ENCODE results near the gene DMRT1. TPM values are rescaled to one million over a fixed set of nuclear protein-coding genes. Genes with fewer than 3 reads are reported as not detected.

The DMRT1 gene
- total and polyA plus RNA-seq, 9 of the 15 experiments (the other 6 are each of a cell fraction or from before 2014, with no cell fraction given): not detected

GRCh38 chr9:929719-930118 lies 88.2 kb downstream of the DMRT1 start:
- DNase-seq (ENCODE audit: extremely low read depth in 1 of 4, low spot score in 3 of 4) (no peak), ATAC-seq (no peak), FAIRE-seq (no peak)
- Histone ChIP-seq H4K20me1 (replicated peaks; ENCODE audit: control insufficient read depth, insufficient read depth, low read length) (no peaks in the 10 kb centered on the region), H3K4me3 (no peak overlapping the region), H2AFZ (ENCODE audit: low read depth, low read length) (no peak overlapping the region), H3K9me1 (ENCODE audit: control insufficient read depth, insufficient read depth, low read length) (no peaks in the 10 kb centered on the region), H3K9ac (ENCODE audit: insufficient read depth in 1 of 2, low read depth in 2 of 2, low read length in 2 of 2) (no peak overlapping the region), H3K36me3 (ENCODE audit: control insufficient read depth, insufficient read depth, low read length) (no peaks in the 10 kb centered on the region), H3K4me2 (ENCODE audit: insufficient read depth, low read length) (no peak overlapping the region), H3K4me1 (replicated peaks in 1 of 2; ENCODE audit: control insufficient read depth in 2 of 2, insufficient read depth in 2 of 2, low read length in 2 of 2) (no peaks in the 10 kb centered on the region), H3K27me3 (ENCODE audit: control insufficient read depth in 2 of 2, insufficient read depth in 2 of 2, low read length in 2 of 2) (no peaks in the 10 kb centered on the region), H3K27ac (ENCODE audit: extremely low read depth, low read depth, low read length) (no peak overlapping the region), H3K79me2 (ENCODE audit: control insufficient read depth, insufficient read depth, low read length) (no peaks in the 10 kb centered on the region), H3K9me3 (replicated peaks; ENCODE audit: control insufficient read depth, insufficient read depth, low read depth, low read length) (no peaks in the 10 kb centered on the region)
- in situ Hi-C loops (cut with MboI): no loop called here
- TF ChIP-seq MAFG (tag; conservative IDR thresholded peaks at IDR 0.05): 0 out of 2 replicates have a peak, but pooled peaks have one; percentile 10
- no peak for TF ChIP-seq RBBP5 (IDR thresholded peaks at IDR 0.05; ENCODE audit: borderline replicate concordance, insufficient read depth, low read length, poor library complexity, severe bottlenecking)
- intact Hi-C loops (cut with micrococcal nuclease): no loop called here
- BruUV-seq (replicated peaks): no TSS peak
- ChIA-PET CTCF (ENCODE audit: low intra/inter-chr PET ratio) (interaction anchor here (0.7 kb wide), 1 partner anchor 39 kb away, joined by 3 read pairs; no protein-coding TSS in a partner anchor), POLR2A (no interaction called here)
- WGBS (ENCODE audit: insufficient coverage, low coverage, missing lambda C conversion rate): 0% methylated on average over 4 of the region's 4 CpGs

- Histone ChIP-seq H3K4me3 (no peak overlapping the region), H3K36me3 (ENCODE audit: control insufficient read depth, insufficient read depth, low read length) (no peaks in the 10 kb centered on the region), H3K4me2 (ENCODE audit: insufficient read depth, low read length) (no peak overlapping the region), H3K9me1 (ENCODE audit: control insufficient read depth, insufficient read depth, low read length) (no peaks in the 10 kb centered on the region), H3K79me2 (ENCODE audit: control insufficient read depth, insufficient read depth, low read length) (no peaks in the 10 kb centered on the region), H3K9ac (ENCODE audit: insufficient read depth in 1 of 2, low read depth in 2 of 2, low read length in 2 of 2) (no peak overlapping the region), H3K9me3 (replicated peaks; ENCODE audit: control insufficient read depth, insufficient read depth, low read depth, low read length) (no peaks in the 10 kb centered on the region), H4K20me1 (replicated peaks; ENCODE audit: control insufficient read depth, insufficient read depth, low read length) (no peaks in the 10 kb centered on the region), H3K27me3 (ENCODE audit: control insufficient read depth in 2 of 2, insufficient read depth in 2 of 2, low read length in 2 of 2) (no peaks in the 10 kb centered on the region), H3K4me1 (replicated peaks in 1 of 2; ENCODE audit: control insufficient read depth in 2 of 2, insufficient read depth in 2 of 2, low read length in 2 of 2) (no peaks in the 10 kb centered on the region), H2AFZ (ENCODE audit: low read depth, low read length) (no peak overlapping the region), H3K27ac (ENCODE audit: extremely low read depth, low read depth, low read length) (no peak overlapping the region)
- DNase-seq (ENCODE audit: extremely low read depth in 1 of 4, low spot score in 3 of 4): no peak
- ChIA-PET POLR2A (no interaction called here), CTCF (ENCODE audit: low intra/inter-chr PET ratio) (no interaction called here)
- no TSS peak for BruUV-seq (replicated peaks)
- in situ Hi-C loops (cut with MboI): no loop called here
- 0% methylated on average over 4 of the region's 4 CpGs for WGBS (ENCODE audit: insufficient coverage, low coverage, missing lambda C conversion rate)
- no peak for ATAC-seq
- intact Hi-C loops (cut with micrococcal nuclease): no loop called here
- no peak for FAIRE-seq
- TF ChIP-seq ZNF655 (CRISPR knock-in tag; IDR thresholded peaks at IDR 0.05) (no peak), RBM17 (IDR thresholded peaks at IDR 0.05; ENCODE audit: borderline replicate concordance, low read depth, low read length) (no peak), SFPQ (IDR thresholded peaks at IDR 0.05; ENCODE audit: low read depth, low read length) (no peak), FOXA3 (CRISPR knock-in tag; conservative IDR thresholded peaks at IDR 0.05 in 1 of 2, IDR thresholded peaks at IDR 0.05 in 1 of 2) (no peak), TBP (optimal IDR thresholded peaks at IDR 0.05; ENCODE audit: low read depth, low read length) (no peak), ZNF717 (CRISPR knock-in tag; IDR thresholded peaks at IDR 0.05) (no peak), PATZ1 (CRISPR knock-in tag; IDR thresholded peaks at IDR 0.05; ENCODE audit: borderline replicate concordance) (no peak)
These were observed 91.9 kb downstream of the DMRT1 start for GRCh38 chr9:933356-933755.

Measured in K562 (cell line).